H1 (cell line): ENCODE data around the gene RRAD. TPM values are rescaled to one million over a fixed set of nuclear protein-coding genes. Genes with fewer than 3 reads are reported as not detected.

Experiments
- CTCF ChIA-PET: fragments of 300-600 bp; sonication (Branson Sonifier 250); formaldehyde crosslinking; loops from one replicate; lab custom pipeline; 2021; ENCODE audit not compliant: partially characterized antibody; lab: Charles Lee
- POLR2A ChIA-PET: fragments of 300-600 bp; sonication (Branson Sonifier 250); formaldehyde crosslinking; loops from one replicate; lab custom pipeline; 2021; ENCODE audit warnings: inconsistent platforms; ENCODE audit not compliant: partially characterized antibody; lab: Charles Lee
- DNase-seq, 2 experiments: peaks; one replicate each; pipeline versions ENCODE4 v3.0.0 to v3.0.0-alpha.2; 2010 to 2022; ENCODE audit warnings: low spot score in 2 of 2, low read depth in 1 of 2, mixed read lengths in 1 of 2
- FAIRE-seq: peaks from 2 replicates; lab custom pipeline; 2011; peaks lifted over from hg19 to GRCh38; lab: Jason Lieb, UNC
- H2AFZ ChIP-seq: 2 replicates; pipeline ENCODE4 v1.8.1; 2012; ENCODE audit warnings: low read length, inconsistent platforms
- H2AK5ac ChIP-seq: 2 replicates; pipeline ENCODE4 v1.6.1; 2013; ENCODE audit warnings: low read depth, low read length
- H2BK120ac ChIP-seq: replicated peaks from 2 replicates; pipeline ENCODE3; 2013; ENCODE audit warnings: low read depth, low read length, inconsistent platforms
- H2BK12ac ChIP-seq: 2 replicates; pipeline ENCODE4 v1.6.1; 2013; ENCODE audit warnings: low read depth, low read length
- H2BK15ac ChIP-seq: 2 replicates; pipeline ENCODE4 v1.6.1; 2013; ENCODE audit warnings: low read length
- H2BK20ac ChIP-seq: 2 replicates; pipeline ENCODE4 v1.6.1; 2013; ENCODE audit warnings: low read length
- H2BK5ac ChIP-seq: 2 replicates; pipeline ENCODE4 v1.6.1; 2013; ENCODE audit warnings: low read depth, low read length
- H3K14ac ChIP-seq: 2 replicates; pipeline ENCODE4 v1.6.1; 2013; ENCODE audit warnings: inconsistent platforms; ENCODE audit not compliant: insufficient read length
- H3K18ac ChIP-seq: 2 replicates; pipeline ENCODE4 v1.6.1; 2013; ENCODE audit warnings: low read length; ENCODE audit errors: extremely low read depth
- H3K23ac ChIP-seq: 2 replicates; pipeline ENCODE4 v1.6.1; 2013; ENCODE audit warnings: inconsistent platforms; ENCODE audit not compliant: insufficient read length
- H3K23me2 ChIP-seq: 2 replicates; pipeline ENCODE4 v1.6.1; 2013; ENCODE audit warnings: low read depth, low read length
- H3K27ac ChIP-seq: 2 replicates; pipeline ENCODE4 v1.6.1; 2011; ENCODE audit warnings: low read depth, low read length, inconsistent platforms
- H3K27me3 ChIP-seq, 4 experiments: replicated peaks in 1 of 4; 1 replicate in 1 of 4; 2 replicates in 3 of 4; pipeline versions ENCODE4 v1.6.1 to v1.8.1; 2011 to 2013; ENCODE audit warnings: low read length in 3 of 4, mild to moderate bottlenecking in 3 of 4, inconsistent platforms in 2 of 4, mixed read lengths in 2 of 4, moderate library complexity in 1 of 4; ENCODE audit not compliant: control insufficient read depth in 3 of 4, insufficient read depth in 3 of 4; ENCODE audit errors: extremely low read depth in 1 of 4
- H3K36me3 ChIP-seq, 4 experiments: 2 replicates each; pipeline versions ENCODE4 v1.6.1 to v1.8.1; 2011 to 2013; ENCODE audit warnings: mild to moderate bottlenecking in 4 of 4, low read length in 3 of 4, moderate library complexity in 2 of 4, control low read depth in 1 of 4, inconsistent platforms in 1 of 4; ENCODE audit not compliant: insufficient read depth in 4 of 4, control insufficient read depth in 2 of 4
- H3K4ac ChIP-seq: replicated peaks from 2 replicates; pipeline ENCODE3; 2013; ENCODE audit warnings: low read length, low read depth, mixed read lengths, inconsistent platforms; ENCODE audit not compliant: insufficient read length
- H3K4me1 ChIP-seq, 4 experiments: replicated peaks in 1 of 4; 1 replicate in 1 of 4; 2 replicates in 3 of 4; pipeline versions ENCODE4 v1.6.1 to v1.8.1; 2011 to 2013; ENCODE audit warnings: low read length in 3 of 4, inconsistent platforms in 2 of 4, mixed read lengths in 1 of 4; ENCODE audit not compliant: insufficient read depth in 4 of 4, control insufficient read depth in 3 of 4
- H3K4me2 ChIP-seq, 2 experiments: 2 replicates each; pipeline versions ENCODE4 v1.6.1 to v1.8.1; 2011 to 2013; ENCODE audit warnings: low read depth in 2 of 2, low read length in 2 of 2, control low read depth in 1 of 2, inconsistent platforms in 1 of 2, mild to moderate bottlenecking in 1 of 2; ENCODE audit not compliant: insufficient read depth in 1 of 2
- H3K4me3 ChIP-seq, 4 experiments: fragments of 200-600, 300-600 bp in 1 of 4; sonication (generic), shearing (Covaris generic), sonication (Bioruptor Twin) in 1 of 4; 2 replicates each; pipeline versions ENCODE4 v1.5.1 to v1.8.1; 2011 to 2016; ENCODE audit warnings: low read length in 4 of 4, low read depth in 3 of 4, control low read depth in 2 of 4, inconsistent platforms in 2 of 4, mild to moderate bottlenecking in 2 of 4, mixed read lengths in 1 of 4, moderate library complexity in 1 of 4; ENCODE audit not compliant: insufficient read depth in 2 of 4; ENCODE audit errors: extremely low read depth in 1 of 4
- H3K56ac ChIP-seq: replicated peaks from 2 replicates; pipeline ENCODE3; 2013; ENCODE audit warnings: low read depth, mild to moderate bottlenecking, mixed read lengths, low read length, inconsistent platforms; ENCODE audit not compliant: insufficient read length
- H3K79me1 ChIP-seq: 2 replicates; pipeline ENCODE4 v1.6.1; 2013; ENCODE audit warnings: low read depth, low read length, control low read depth
- H3K79me2 ChIP-seq, 2 experiments: 2 replicates each; pipeline versions ENCODE4 v1.6.1 to v1.8.1; 2012 to 2013; ENCODE audit warnings: low read length in 2 of 2, mild to moderate bottlenecking in 2 of 2, inconsistent platforms in 1 of 2; ENCODE audit not compliant: insufficient read depth in 2 of 2, control insufficient read depth in 1 of 2
- H3K9ac ChIP-seq, 4 experiments: replicated peaks in 1 of 4; 1 replicate in 1 of 4; 2 replicates in 3 of 4; pipeline versions ENCODE4 v1.6.1 to v1.8.1; 2011 to 2013; ENCODE audit warnings: low read depth in 3 of 4, low read length in 3 of 4, control low read depth in 2 of 4, mild to moderate bottlenecking in 2 of 4, moderate library complexity in 2 of 4, inconsistent platforms in 1 of 4; ENCODE audit errors: extremely low read depth in 1 of 4
- H3K9me3 ChIP-seq, 2 experiments: 2 replicates each; pipeline versions ENCODE4 v1.6.1 to v1.8.1; 2012 to 2013; ENCODE audit warnings: mild to moderate bottlenecking in 2 of 2, moderate library complexity in 2 of 2, control low read depth in 1 of 2, inconsistent platforms in 1 of 2, low read depth in 1 of 2, low read length in 1 of 2, mixed read lengths in 1 of 2; ENCODE audit not compliant: insufficient read depth in 2 of 2
- H4K20me1 ChIP-seq, 2 experiments: replicated peaks in 1 of 2; 2 replicates each; pipeline versions ENCODE3 to v1.8.1; 2011 to 2013; ENCODE audit warnings: inconsistent platforms in 2 of 2, low read length in 2 of 2, mild to moderate bottlenecking in 1 of 2; ENCODE audit not compliant: insufficient read depth in 2 of 2, control insufficient read depth in 1 of 2
- H4K5ac ChIP-seq: 2 replicates; pipeline ENCODE4 v1.6.1; 2013; ENCODE audit warnings: low read length, low read depth, mixed read lengths, inconsistent platforms; ENCODE audit not compliant: insufficient read length
- H4K8ac ChIP-seq: 2 replicates; pipeline ENCODE4 v1.8.0; 2013; ENCODE audit warnings: mild to moderate bottlenecking, moderate library complexity, low read length, inconsistent platforms; ENCODE audit not compliant: insufficient read depth; ENCODE audit errors: extremely low read depth
- H4K91ac ChIP-seq: replicated peaks from 2 replicates; pipeline ENCODE3; 2013; ENCODE audit warnings: low read length, mixed read lengths, inconsistent platforms; ENCODE audit not compliant: insufficient read length
- MAX ChIP-seq: IDR thresholded peaks from 2 replicates; pipeline ENCODE4 v1.6.1; 2012; ENCODE audit warnings: inconsistent platforms
- POLR2A ChIP-seq, 2 experiments: IDR thresholded peaks; 1 replicate in 1 of 2; 2 replicates in 1 of 2; pipeline ENCODE4 v1.6.1; 2011; ENCODE audit warnings: low read depth in 2 of 2, low read length in 2 of 2, mild to moderate bottlenecking in 2 of 2; ENCODE audit errors: control extremely low read depth in 1 of 2
- RAD21 ChIP-seq, 2 experiments: IDR thresholded peaks in 1 of 2; conservative IDR thresholded peaks in 1 of 2; 2 replicates each; pipeline ENCODE4 v1.6.1; 2011; ENCODE audit warnings: low read depth in 2 of 2, low read length in 2 of 2, improper control_type of control experiment in 1 of 2, inconsistent platforms in 1 of 2, mild to moderate bottlenecking in 1 of 2, moderate library complexity in 1 of 2
- SIN3A ChIP-seq, 2 experiments: IDR thresholded peaks in 1 of 2; conservative IDR thresholded peaks in 1 of 2; 2 replicates each; pipeline ENCODE4 v1.6.1; 2011 to 2012; ENCODE audit warnings: low read length in 2 of 2, improper control_type of control experiment in 1 of 2, low read depth in 1 of 2, mild to moderate bottlenecking in 1 of 2
- TCF12 ChIP-seq: IDR thresholded peaks from 2 replicates; pipeline ENCODE4 v1.6.1; 2011; ENCODE audit warnings: low read depth, mild to moderate bottlenecking, low read length
- WGBS, 2 experiments: shearing (Covaris generic) in 1 of 2; methylation state at CpG; one replicate each; pipeline versions ENCODE4 v1.1.6 to v1.1.7; 2013 to 2015; ENCODE audit warnings: low lambda C conversion rate in 2 of 2, mixed read lengths in 2 of 2, inconsistent platforms in 1 of 2, low coverage in 1 of 2, missing lambda C conversion rate in 1 of 2; ENCODE audit not compliant: insufficient replicate concordance in 2 of 2, insufficient coverage in 1 of 2, insufficient read length in 1 of 2; ENCODE audit errors: extremely low coverage in 1 of 2, missing lambda C conversion rate in 1 of 2; 5-methylcytosine and 5-hydroxymethylcytosine counted together
- polyA plus RNA-seq, 7 experiments: library from polyadenylated mRNA; depleted of rRNA in 3 of 7; stranded (reverse) in 5 of 7; unstranded in 2 of 7; fragments of >200 nt in 5 of 7; fragments of 200-250 nt in 2 of 7; gene quantifications; 1 replicate in 5 of 7; 2 replicates in 1 of 7; 4 replicates in 1 of 7; pipeline versions ENCODE4 v1.2.1 to v1.2.3, GENCODE V29; 2011 to 2013; ENCODE audit warnings: missing spikeins in 2 of 7, mixed read lengths in 2 of 7
- total RNA-seq: library from RNA; stranded (reverse); fragmentation: NEBNext Ultra II Directional; extraction: Animal tissue kit (Norgen Biotek cat#: 25700); gene quantifications from 2 replicates; pipeline ENCODE4 v1.2.1, GENCODE V29; 2021
- TF ChIP-seq, protein P1 (sequence below), 3 experiments: IDR thresholded peaks; 1 replicate in 2 of 3; 2 replicates in 1 of 3; pipeline versions ENCODE4 v1.5.1 to v1.6.1; 2011; ENCODE audit warnings: low read length in 3 of 3, mild to moderate bottlenecking in 3 of 3, inconsistent platforms in 2 of 3, low read depth in 1 of 3, moderate library complexity in 1 of 3; ENCODE audit not compliant: insufficient read depth in 1 of 3; ENCODE audit errors: control extremely low read depth in 1 of 3

The RRAD gene
- total and polyA plus RNA-seq, 2 of the 8 experiments (the other 6 are each of a cell fraction or from before 2014, with no cell fraction given) = 0.17 TPM; not detected in 1

GRCh38 chr16:66913081-66913480 is 12.3 kb downstream of the RRAD start:
- H3K79me1 ChIP-seq = no peaks in the 10 kb centered on the region
- H2BK15ac ChIP-seq = no peak overlapping the region
- FAIRE-seq (no peak), DNase-seq (peak in 1 of 2 experiments; percentile 74)
- H2BK5ac ChIP-seq = no peak overlapping the region
- H3K79me2 ChIP-seq = no peaks in the 10 kb centered on the region
- H2AK5ac ChIP-seq = no peak overlapping the region
- H3K36me3 ChIP-seq = no peaks in the 10 kb centered on the region
- no peak overlapping the region for H4K91ac ChIP-seq
- no peak overlapping the region for H3K14ac ChIP-seq
- H3K18ac ChIP-seq = no peak overlapping the region
- H2BK120ac ChIP-seq = no peak overlapping the region
- no peak overlapping the region for H2BK20ac ChIP-seq
- H3K9ac ChIP-seq = no peak overlapping the region
- no peak overlapping the region for H2BK12ac ChIP-seq
- peaks cover 0 to 3% (median 0%) of the 10 kb centered on the region in 4 experiments; a peak in 1 of 7 replicates for H3K4me1 ChIP-seq
- no peak overlapping the region; the same call in 1 of the 2 replicates for H4K8ac ChIP-seq
- no peak overlapping the region for H3K27ac ChIP-seq
- peaks cover 0 to 5% of the 10 kb centered on the region in 2 experiments for H4K20me1 ChIP-seq
- WGBS, 2 experiments = 67% methylated on average over 10 of the region's 10 CpGs; no CpG with 5 or more reads in 1 of the 2 experiments
- H3K9me3 ChIP-seq = no peaks in the 10 kb centered on the region
- no peak overlapping the region for H4K5ac ChIP-seq
- ChIA-PET POLR2A (interaction anchor here (0.7 to 1.0 kb wide), 2 partner anchors 17 to 104 kb away, joined by 3 read pairs; no protein-coding TSS in a partner anchor), CTCF (interaction anchor here (0.7 to 42.0 kb wide), 9 partner anchors 3 to 377 kb away, joined by 3 to 1009 read pairs (median 4); partner anchors contain the start of genes CDH16, CES3, PDP2 and RRAD)
- no peaks in the 10 kb centered on the region; a peak in 2 of 7 replicates for H3K27me3 ChIP-seq
- H2AFZ ChIP-seq = no peak overlapping the region
- H3K56ac ChIP-seq = no peak overlapping the region
- H3K4ac ChIP-seq = no peak overlapping the region
- H3K23ac ChIP-seq = no peak overlapping the region
- H3K4me3 ChIP-seq = no peak overlapping the region
- peak in 1 of 2 experiments; percentile 75; a peak in 1 of 4 replicates for TF ChIP-seq SIN3A (conservative IDR thresholded peaks at IDR 0.05 in 1 of 2, IDR thresholded peaks at IDR 0.05 in 1 of 2; ENCODE audit: low read depth in 1 of 2, low read length in 2 of 2)
- no peak for TF ChIP-seq RAD21 (IDR thresholded peaks at IDR 0.05 in 1 of 2, conservative IDR thresholded peaks at IDR 0.05 in 1 of 2; ENCODE audit: low read depth in 2 of 2, low read length in 2 of 2)
- TF ChIP-seq MAX = peak; percentile 78
- TF ChIP-seq, protein P1, sequence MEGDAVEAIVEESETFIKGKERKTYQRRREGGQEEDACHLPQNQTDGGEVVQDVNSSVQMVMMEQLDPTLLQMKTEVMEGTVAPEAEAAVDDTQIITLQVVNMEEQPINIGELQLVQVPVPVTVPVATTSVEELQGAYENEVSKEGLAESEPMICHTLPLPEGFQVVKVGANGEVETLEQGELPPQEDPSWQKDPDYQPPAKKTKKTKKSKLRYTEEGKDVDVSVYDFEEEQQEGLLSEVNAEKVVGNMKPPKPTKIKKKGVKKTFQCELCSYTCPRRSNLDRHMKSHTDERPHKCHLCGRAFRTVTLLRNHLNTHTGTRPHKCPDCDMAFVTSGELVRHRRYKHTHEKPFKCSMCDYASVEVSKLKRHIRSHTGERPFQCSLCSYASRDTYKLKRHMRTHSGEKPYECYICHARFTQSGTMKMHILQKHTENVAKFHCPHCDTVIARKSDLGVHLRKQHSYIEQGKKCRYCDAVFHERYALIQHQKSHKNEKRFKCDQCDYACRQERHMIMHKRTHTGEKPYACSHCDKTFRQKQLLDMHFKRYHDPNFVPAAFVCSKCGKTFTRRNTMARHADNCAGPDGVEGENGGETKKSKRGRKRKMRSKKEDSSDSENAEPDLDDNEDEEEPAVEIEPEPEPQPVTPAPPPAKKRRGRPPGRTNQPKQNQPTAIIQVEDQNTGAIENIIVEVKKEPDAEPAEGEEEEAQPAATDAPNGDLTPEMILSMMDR (IDR thresholded peaks at IDR 0.05; ENCODE audit: control extremely low read depth in 1 of 3, insufficient read depth in 1 of 3, low read depth in 1 of 3, low read length in 3 of 3) = peak in 1 of 3 experiments; percentile 50; a peak in 1 of 4 replicates
- 0 out of 2 replicates have a peak, but pooled peaks have one; percentile 50 for TF ChIP-seq TCF12
- no peak for TF ChIP-seq POLR2A (IDR thresholded peaks at IDR 0.05; ENCODE audit: control extremely low read depth in 1 of 2, low read depth in 2 of 2, low read length in 2 of 2)
- no peak overlapping the region for H3K4me2 ChIP-seq
- H3K23me2 ChIP-seq = peaks cover 3% of the 10 kb centered on the region; the same call in 1 of the 2 replicates
